Fibroblast of the aortic adventitia (primary cell): Measurements from ENCODE around the gene TCEA2. TPM values are rescaled to one million over a fixed set of nuclear protein-coding genes. Genes with fewer than 3 reads are reported as not detected.
"Not testable (repeated sequence)": the region's sequence is repeated elsewhere in the genome, so short reads cannot be mapped to it uniquely, and the experiment has no call there.

Source experiments
- DNase-seq: peaks from one replicate; pipeline ENCODE4 v3.0.0-alpha.2; 2010; ENCODE audit warnings: low read depth
- H3K4me3 ChIP-seq: 2 replicates; pipeline ENCODE4 v1.5.1; 2011; ENCODE audit warnings: low read depth, mild to moderate bottlenecking, control low read depth, low read length, moderate library complexity
- CTCF ChIP-seq: IDR thresholded peaks from 2 replicates; pipeline ENCODE4 v1.5.1; 2011; ENCODE audit warnings: mild to moderate bottlenecking, low read length, control low read depth, inconsistent platforms; ENCODE audit not compliant: insufficient read depth
- small RNA-seq: library from RNA; depleted of rRNA; stranded (forward); fragments of <200 nt; gene quantifications from one replicate; pipeline ENCODE3, GENCODE V24; 2012
- total RNA-seq: library from RNA; depleted of rRNA; stranded (reverse); fragments of >200 nt; gene quantifications from 2 replicates; pipeline ENCODE4 v1.2.3, GENCODE V29; 2012; ENCODE audit warnings: low replicate concordance

Gene TCEA2
- total RNA-seq, 1 donor, result 23.5 TPM

GRCh38 chr20:64116541-64117431 is 53.8 kb downstream of the TCEA2 start:
- no peak for DNase-seq
- H3K4me3 ChIP-seq, result no peak overlapping the region
- no peak for TF ChIP-seq CTCF

GRCh38 chr20:64117432-64117777 is 54.4 kb downstream of the TCEA2 start:
- DNase-seq, H3K4me3 ChIP-seq: not testable (repeated sequence)

GRCh38 chr20:64119301-64119680 is 56.3 kb downstream of the TCEA2 start:
- no peak for DNase-seq
- H3K4me3 ChIP-seq, result no peak overlapping the region
- TF ChIP-seq CTCF, result no peak

- H3K4me3 ChIP-seq, result no peak overlapping the region
- TF ChIP-seq CTCF, result no peak
- DNase-seq, result peak; percentile 2
Observed at GRCh38 chr20:64119681-64120341, 56.8 kb downstream of the TCEA2 start.

GRCh38 chr20:64121586-64121985 is 58.6 kb downstream of the TCEA2 start:
- no peak for DNase-seq
- TF ChIP-seq CTCF, result no peak
- no peak overlapping the region for H3K4me3 ChIP-seq

Small RNA genes within 50 kb of the gene (small RNA-seq; reads per million reads assigned to genes)
- not detected for gene AL355803.1
- gene MIR6813, result 1.1 reads per million, percentile 38 among the genes with 10 or more reads in this experiment

Other genes starting within 250 kb of the TCEA2 start
- 1.1 and 2.9 TPM in 2 replicates for gene ZBTB46, start 231.9 kb upstream of the TCEA2 start, total RNA-seq
- gene ABHD16B, start 201.7 kb upstream of the TCEA2 start, total RNA-seq, result not detected in 2 replicates
- gene TPD52L2, start 197.9 kb upstream of the TCEA2 start, total RNA-seq, result 100 and 136 TPM in 2 replicates
- gene DNAJC5, start 168.1 kb upstream of the TCEA2 start, total RNA-seq, result 30.9 and 33.9 TPM in 2 replicates
- gene UCKL1, start 106.8 kb upstream of the TCEA2 start, total RNA-seq, result 4.0 and 16.0 TPM in 2 replicates
- 7.9 and 12.3 TPM in 2 replicates for gene ZNF512B, start 93.3 kb upstream of the TCEA2 start, total RNA-seq
- gene SAMD10, start 83.6 kb upstream of the TCEA2 start, total RNA-seq, result 0.16 and 2.3 TPM in 2 replicates
- gene PRPF6, start 82.1 kb upstream of the TCEA2 start, total RNA-seq, result 55.4 and 120 TPM in 2 replicates
- gene C20orf204, start 27.0 kb upstream of the TCEA2 start, total RNA-seq, result 1.6 and 2.1 TPM in 2 replicates
- gene SOX18, start 13.6 kb upstream of the TCEA2 start, total RNA-seq, result 0.57 TPM in 1 of 2 replicates, not detected in the other
- 4.8 and 9.8 TPM in 2 replicates for gene RGS19, start 16.3 kb downstream of the TCEA2 start, total RNA-seq
- gene OPRL1, start 16.9 kb downstream of the TCEA2 start, total RNA-seq, result 0.63 and 1.3 TPM in 2 replicates
- 0.36 TPM in 1 of 2 replicates, not detected in the other for gene LKAAEAR1, start 21.2 kb downstream of the TCEA2 start, total RNA-seq
- gene NPBWR2, start 44.4 kb downstream of the TCEA2 start, total RNA-seq, result not detected in 2 replicates
- gene MYT1, start 101.3 kb downstream of the TCEA2 start, total RNA-seq, result not detected in 2 replicates
- 33.8 and 159 TPM in 2 replicates for gene PCMTD2, start 192.6 kb downstream of the TCEA2 start, total RNA-seq